Neutrophil (primary cell): ENCODE results near the gene ZMYND8.
"Not testable (repeated sequence)": the region's sequence is repeated elsewhere in the genome, so short reads cannot be mapped to it uniquely, and the experiment has no call there.

ENCODE experiments used
- H3K27ac ChIP-seq: fragments of 200-600 bp; sonication (generic); 2 replicates; pipeline ENCODE4 v1.5.1; 2016; ENCODE audit warnings: mild to moderate bottlenecking, moderate library complexity
- H3K27me3 ChIP-seq: fragments of 200-600 bp; sonication (generic); 2 replicates; pipeline ENCODE4 v1.6.0; 2016; ENCODE audit warnings: mild to moderate bottlenecking
- H3K36me3 ChIP-seq: fragments of 200-600 bp; sonication (generic); 2 replicates; pipeline ENCODE4 v1.5.1; 2017
- H3K4me1 ChIP-seq, 2 experiments: fragments of 200-600 bp in 1 of 2; sonication (generic) in 1 of 2; 1 replicate in 1 of 2; 2 replicates in 1 of 2; pipeline versions ENCODE4 v1.5.1 to v1.6.1; 2013 to 2016; ENCODE audit warnings: low read depth in 1 of 2, low read length in 1 of 2, mild to moderate bottlenecking in 1 of 2, moderate library complexity in 1 of 2; ENCODE audit not compliant: control insufficient read depth in 1 of 2, insufficient read depth in 1 of 2
- H3K4me3 ChIP-seq, 2 experiments: fragments of 200-600 bp in 1 of 2; sonication (generic) in 1 of 2; 1 replicate in 1 of 2; 2 replicates in 1 of 2; pipeline ENCODE4 v1.5.1; 2013 to 2016; ENCODE audit warnings: low read depth in 1 of 2, low read length in 1 of 2, mild to moderate bottlenecking in 1 of 2, moderate library complexity in 1 of 2
- H3K9me3 ChIP-seq: fragments of 200-600 bp; sonication (generic); 2 replicates; pipeline ENCODE4 v1.5.1; 2016
- TF ChIP-seq, protein P1 (sequence below): fragments of 200-600 bp; sonication (generic); IDR thresholded peaks from 2 replicates; pipeline ENCODE4 v1.5.1; 2016; ENCODE audit warnings: antibody characterized with exemption

Gene ZMYND8

DNA sequence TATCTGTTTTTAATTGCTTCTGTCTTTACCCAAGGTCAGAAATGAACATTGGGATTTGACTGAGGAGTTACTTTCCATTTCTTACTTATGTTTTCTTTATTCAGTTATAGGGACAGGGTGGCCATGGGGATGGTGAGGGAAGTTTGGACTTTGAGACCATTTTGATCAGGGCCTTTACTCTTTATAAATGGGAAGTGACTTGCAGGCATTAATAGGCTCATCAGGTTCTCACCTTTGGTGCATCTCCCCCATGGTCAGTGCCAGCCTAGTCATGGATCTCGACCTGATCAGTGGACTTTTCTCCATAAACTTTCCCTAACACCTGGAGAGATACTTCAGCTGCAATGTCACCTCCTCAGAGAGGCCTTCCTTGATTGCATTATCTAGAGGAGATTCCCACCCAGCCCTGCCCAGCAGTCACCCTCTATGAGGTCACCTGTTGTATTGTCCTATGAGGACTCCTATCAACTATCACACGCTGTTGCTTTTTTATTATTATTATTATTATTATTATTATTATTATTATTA, 16.8 kb upstream of the ZMYND8 start:
- no peak overlapping the region for H3K27ac ChIP-seq
- TF ChIP-seq, protein P1, sequence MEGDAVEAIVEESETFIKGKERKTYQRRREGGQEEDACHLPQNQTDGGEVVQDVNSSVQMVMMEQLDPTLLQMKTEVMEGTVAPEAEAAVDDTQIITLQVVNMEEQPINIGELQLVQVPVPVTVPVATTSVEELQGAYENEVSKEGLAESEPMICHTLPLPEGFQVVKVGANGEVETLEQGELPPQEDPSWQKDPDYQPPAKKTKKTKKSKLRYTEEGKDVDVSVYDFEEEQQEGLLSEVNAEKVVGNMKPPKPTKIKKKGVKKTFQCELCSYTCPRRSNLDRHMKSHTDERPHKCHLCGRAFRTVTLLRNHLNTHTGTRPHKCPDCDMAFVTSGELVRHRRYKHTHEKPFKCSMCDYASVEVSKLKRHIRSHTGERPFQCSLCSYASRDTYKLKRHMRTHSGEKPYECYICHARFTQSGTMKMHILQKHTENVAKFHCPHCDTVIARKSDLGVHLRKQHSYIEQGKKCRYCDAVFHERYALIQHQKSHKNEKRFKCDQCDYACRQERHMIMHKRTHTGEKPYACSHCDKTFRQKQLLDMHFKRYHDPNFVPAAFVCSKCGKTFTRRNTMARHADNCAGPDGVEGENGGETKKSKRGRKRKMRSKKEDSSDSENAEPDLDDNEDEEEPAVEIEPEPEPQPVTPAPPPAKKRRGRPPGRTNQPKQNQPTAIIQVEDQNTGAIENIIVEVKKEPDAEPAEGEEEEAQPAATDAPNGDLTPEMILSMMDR, result no peak
- no peaks in the 10 kb centered on the region for H3K36me3 ChIP-seq
- no peak overlapping the region for H3K4me3 ChIP-seq
- H3K4me1 ChIP-seq, result no peaks in the 10 kb centered on the region
- H3K27me3 ChIP-seq, result no peaks in the 10 kb centered on the region
- H3K9me3 ChIP-seq, result no peaks in the 10 kb centered on the region

DNA sequence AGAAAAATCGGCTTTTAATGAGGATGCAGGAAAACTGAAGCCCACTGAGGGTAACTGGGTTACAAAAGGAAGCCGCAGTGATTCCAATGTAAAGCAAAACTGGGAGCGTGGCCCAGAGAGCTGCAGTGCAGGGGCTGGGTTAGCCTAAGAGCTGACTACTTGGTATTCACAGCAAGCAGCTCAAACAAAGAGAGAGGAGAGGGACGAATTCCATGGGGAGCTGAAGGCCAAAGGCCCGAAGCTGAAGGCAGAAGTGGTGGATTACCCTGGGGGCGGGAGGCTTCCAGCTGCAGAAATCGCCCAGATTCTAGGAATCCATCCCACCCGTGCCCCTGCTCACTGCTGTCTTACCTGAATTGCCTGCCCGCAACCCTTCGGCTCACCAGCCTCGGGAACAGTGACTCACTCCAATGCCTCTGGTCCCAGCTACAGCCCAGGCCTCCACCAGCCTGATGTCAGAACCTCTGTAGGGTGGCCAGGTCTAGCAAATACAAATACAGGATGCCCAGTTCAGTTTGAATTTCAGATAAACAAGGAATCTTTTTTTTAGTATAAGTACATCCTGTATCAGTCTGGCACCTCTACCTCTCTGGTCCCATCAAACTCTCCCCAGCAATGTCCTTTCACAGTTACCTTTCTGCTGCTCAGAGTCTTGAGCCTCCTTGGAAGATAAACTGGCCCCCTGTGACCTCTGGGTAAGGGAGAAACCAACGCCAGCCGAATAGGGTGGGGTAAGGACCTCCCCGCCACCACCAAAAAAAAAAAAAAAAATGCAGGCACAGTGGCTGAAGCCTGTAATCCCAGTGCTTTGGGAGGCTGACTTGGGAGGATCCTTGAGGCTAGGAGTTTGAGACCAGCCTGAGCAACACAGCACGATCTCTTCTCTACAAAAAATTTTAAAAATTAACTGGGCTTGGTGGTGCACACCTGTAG, 14.6 kb upstream of the ZMYND8 start:
- Histone ChIP-seq H3K27ac (no peak overlapping the region), H3K4me1 (no peaks in the 10 kb centered on the region), H3K27me3 (no peaks in the 10 kb centered on the region), H3K4me3 (no peak overlapping the region), H3K9me3 (no peaks in the 10 kb centered on the region), H3K36me3 (no peaks in the 10 kb centered on the region)
- TF ChIP-seq, protein P1, result no peak

DNA sequence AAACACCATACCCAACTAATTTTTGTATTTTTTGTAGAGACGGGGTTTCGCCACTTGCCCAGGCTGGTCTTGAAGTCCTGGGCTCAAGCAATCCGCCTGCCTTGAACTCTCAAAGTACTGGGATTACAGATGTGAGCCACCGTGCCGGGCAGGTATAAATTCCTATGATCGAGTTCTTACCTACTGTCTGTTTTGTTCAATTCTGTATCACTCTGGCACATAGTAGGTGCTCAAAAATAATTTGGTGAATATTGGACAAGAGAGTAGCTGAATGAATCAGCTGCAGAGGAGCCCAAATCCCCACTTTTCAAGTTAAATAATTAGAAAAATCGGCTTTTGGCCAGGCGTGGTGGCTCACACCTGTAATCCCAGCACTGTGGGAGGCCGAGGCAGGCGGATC, 13.7 kb upstream of the ZMYND8 start:
- Histone ChIP-seq H3K4me1 (no peaks in the 10 kb centered on the region), H3K36me3 (no peaks in the 10 kb centered on the region), H3K4me3 (no peak overlapping the region), H3K9me3 (no peaks in the 10 kb centered on the region), H3K27ac (no peak overlapping the region), H3K27me3 (no peaks in the 10 kb centered on the region)
- TF ChIP-seq, protein P1, result no peak

DNA sequence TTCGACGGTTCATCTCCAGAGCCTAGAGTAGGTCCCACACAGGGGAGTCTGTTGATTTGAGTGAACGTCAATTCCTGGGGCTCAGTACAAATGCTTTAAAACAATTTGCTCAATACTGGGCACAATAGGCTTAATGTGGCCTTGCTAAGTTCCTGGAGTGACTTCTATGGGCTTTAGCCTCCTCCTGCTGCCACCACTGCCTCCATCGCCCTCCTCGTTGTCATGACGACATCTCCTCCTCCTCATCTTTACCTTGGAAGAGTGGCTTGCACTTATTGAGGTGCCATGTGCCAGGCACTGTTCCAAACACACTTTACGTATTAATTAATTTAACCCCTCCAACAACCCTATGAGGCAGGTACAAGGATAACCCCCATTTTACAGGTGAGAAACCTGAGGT, 11.8 kb upstream of the ZMYND8 start:
- Histone ChIP-seq H3K27ac (no peak overlapping the region), H3K4me1 (no peaks in the 10 kb centered on the region), H3K27me3 (no peaks in the 10 kb centered on the region), H3K9me3 (no peaks in the 10 kb centered on the region), H3K36me3 (no peaks in the 10 kb centered on the region), H3K4me3 (no peak overlapping the region)
- TF ChIP-seq, protein P1, result no peak

DNA sequence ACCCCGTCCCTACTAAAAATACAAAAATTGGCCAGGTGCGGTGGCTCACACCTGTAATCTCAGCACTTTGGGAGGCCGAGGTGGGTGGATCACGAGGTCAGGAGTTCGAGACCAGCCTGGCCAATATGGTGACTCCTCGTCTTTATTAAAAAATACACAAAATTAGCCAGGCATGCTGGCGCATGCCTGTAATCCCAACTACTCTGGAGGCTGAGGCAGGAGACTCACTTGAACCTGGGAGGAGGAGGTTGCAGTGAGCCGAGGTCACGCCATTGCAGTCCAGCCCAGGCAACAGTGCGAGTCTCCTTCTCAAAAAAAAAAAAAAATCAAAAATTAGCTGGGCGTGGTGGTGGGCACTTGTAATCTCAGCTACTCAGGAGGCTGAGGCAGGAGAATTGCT, 9.8 kb upstream of the ZMYND8 start:
- H3K4me1 ChIP-seq, result peaks cover 8 to 11% of the 10 kb centered on the region in 2 experiments
- not testable (repeated sequence) for H3K4me3 ChIP-seq, H3K27ac ChIP-seq, H3K36me3 ChIP-seq, H3K9me3 ChIP-seq, H3K27me3 ChIP-seq
